HG02642 (cell line): Measurements from ENCODE around the gene NPC2.
A peak's percentile ranks its signal among the peaks of the same experiment; 100 is the strongest.

Experiments used
- ATAC-seq: cut with Tn5 transposase; IDR thresholded peaks from one replicate; pipeline ENCODE4 v1.9.1; 2021; ENCODE audit warnings: mild to moderate bottlenecking; ENCODE audit not compliant: unreplicated experiment, poor library complexity

NPC2 gene

DNA sequence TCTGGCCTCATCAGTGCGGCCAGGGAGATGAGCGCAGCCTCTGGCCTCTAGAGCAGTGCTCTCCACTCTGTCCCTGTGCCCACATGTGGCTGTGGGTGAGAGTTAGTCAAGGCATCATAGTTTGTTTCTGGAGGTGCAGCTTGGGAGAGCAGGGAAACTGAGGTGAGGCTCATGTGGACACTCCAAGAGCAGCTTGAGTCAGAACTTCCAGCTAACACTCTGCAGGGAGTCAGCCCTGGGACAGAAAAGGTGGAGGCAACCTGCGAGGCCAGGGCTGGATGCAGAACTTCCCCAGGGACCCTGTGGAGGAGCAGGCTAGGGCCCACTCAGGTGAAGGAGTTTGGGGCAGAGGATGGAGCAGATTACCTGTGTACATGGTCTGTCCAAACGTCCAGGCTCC, 11.3 kb upstream of the NPC2 start:
- ATAC-seq = no peak

DNA sequence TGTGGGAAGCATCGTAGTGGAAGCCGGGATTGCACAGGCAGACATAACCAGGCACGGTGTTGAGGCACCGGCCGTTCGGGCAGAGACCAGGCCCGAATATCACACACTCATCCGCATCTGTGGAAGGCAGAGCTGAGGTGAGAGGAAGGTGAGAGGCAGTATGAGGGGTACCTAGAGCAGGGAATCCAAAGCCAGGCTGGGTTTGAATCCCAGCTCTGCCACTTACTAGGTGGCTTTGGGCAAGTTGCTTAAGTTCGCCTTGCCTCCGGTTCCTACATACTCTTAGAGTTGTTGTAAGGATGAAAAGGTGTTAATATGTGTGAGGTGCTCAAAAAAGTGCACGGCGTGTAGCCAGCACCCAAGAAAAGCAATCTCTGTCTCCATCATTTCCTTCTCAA, 10.8 kb upstream of the NPC2 start:
- no peak for ATAC-seq

DNA sequence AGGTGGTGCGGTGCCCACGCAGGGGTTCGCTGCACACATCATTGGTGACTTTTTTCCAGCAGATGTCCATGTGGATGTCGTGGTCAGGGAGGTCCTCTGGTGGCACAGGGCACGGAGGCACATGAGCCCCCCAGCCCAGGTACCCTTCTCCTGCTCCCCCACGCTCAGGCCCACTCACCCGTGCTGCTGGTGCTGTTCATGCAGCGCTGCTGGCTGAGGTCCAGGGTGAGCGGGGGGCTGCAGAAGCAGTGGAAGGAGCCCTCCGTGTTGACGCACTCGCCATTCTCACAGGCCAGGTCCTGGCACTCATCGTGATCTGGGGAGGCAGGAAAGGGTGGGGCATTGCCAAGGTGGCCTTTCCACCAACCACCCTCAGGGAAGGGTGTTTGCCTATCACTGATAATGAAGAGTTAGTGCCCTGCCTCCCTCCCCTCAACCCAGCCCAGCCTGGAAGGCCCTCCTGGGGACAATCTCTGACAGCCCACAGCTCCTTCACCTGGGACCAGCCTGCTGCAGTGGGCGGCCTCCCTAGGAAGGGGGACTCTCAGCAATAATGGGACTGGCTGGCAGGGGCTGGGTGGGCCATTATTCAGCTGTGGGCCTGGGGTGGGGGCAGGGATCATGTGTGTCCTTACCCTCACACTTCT, 10.3 kb upstream of the NPC2 start:
- ATAC-seq = no peak

DNA sequence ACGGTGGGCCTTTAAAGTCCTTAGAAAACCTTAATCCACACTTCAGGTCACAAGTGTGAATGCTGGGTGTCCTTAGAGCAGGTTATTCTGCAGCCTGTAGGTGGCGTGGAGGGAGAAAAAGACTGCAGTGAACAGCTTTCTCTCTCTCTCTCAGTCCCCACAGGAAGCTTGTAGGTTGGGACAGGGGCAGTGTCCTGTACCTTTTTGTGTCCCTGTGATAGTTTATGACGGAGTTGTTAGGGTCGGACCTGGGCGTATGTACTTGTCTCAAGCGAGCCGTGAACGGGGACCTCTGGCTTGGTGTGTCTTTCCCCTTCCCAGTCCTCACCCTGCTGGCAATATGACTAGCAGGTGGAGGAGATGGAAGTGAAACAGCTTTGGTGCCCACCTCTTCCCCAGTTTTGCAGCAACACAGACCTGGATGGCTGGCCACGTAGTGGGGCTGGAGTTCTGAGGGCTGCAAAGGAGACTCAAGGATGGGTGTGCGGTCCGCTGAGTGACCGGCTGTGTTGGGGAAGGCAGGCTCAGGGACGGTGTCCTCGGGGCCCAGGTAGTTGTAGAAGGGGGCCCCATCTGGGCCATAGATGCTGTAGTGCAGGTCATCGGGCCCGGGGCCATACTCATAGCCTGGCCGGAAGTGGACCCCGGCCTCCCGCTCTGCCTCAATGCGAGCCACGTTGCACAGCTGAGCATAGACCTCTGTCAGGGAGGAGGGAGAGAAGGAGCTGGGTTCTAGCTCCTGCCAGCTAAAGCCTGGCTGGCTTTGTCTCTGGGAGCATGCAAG, 9.3 kb upstream of the NPC2 start:
- ATAC-seq = no peak

DNA sequence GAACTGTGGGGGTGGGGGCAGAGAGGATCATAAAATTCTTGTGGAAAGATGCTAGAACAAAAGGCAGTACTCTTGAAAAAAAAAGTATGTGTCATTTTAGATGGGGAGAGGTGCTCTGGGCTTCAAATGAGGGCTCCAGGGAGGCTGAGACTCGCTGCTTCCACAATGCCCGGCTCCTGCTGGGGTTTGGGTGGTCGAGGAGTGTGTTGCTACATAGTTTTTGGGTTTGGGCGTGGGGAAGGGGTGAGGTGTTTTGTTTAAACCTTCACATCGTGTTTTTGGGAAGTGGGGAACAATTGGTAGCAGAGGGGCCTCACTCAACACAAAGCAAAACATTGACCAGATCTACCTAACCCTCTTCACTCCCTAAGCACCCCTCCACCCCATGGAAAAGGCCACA, 8.6 kb upstream of the NPC2 start:
- ATAC-seq = no peak

DNA sequence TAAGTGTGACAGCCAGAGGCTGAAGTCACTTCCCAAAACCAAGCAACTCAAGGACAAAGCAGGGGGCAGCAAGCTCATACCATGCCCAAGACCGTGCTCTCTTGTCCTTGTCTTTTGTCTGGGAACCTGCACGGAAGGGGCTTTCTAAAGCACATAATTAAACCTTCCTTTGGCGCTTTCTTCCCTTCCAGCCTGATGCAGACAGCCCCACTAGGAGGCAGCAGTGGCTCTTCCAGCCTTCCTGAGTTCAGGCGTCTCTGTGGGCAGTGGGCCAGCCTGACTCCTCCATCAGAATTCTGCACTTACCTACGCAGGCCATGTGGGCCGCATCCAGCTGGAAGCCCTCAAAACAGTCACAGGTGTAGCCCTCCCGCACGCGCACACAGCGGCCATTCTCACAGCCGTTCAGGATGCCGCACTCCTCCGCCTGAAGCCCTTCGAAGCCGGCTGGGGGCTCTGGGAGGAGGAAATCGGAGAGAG, 8.1 kb upstream of the NPC2 start:
- no peak for ATAC-seq

DNA sequence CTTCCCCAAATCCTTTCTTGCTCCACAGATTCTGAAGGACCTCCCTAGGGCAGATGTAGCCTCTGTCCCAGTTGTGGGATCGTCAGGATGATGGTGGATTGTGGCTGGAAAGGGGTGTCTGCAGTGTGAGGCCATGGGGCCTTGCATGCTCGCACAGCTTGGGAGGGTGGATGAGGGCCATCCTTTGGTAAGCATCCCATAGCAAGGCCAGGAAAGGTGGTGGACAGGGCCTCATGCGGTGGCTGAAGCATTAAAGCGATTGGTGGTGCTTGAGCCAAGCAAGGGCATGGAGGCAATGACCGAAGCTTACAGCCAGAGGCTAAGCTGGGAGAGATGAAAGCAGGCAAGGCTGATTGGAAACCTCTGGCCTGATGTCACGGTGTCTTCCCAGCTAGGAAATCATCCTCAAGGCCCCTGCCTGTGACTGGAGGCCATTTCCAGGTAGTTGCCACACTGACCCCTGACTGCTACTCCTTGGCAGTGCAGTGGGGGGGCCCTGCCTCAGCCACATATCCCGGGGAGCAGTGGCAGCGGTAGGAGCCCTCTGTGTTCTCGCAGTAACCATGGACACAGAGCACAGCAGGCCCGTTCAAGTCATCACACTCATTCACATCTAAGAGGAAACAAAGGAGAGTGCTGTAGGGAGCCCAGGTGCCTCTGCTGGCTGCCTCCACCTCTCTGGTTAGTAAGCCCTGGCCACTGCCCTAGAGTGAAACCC, 7.5 kb upstream of the NPC2 start:
- ATAC-seq = no peak

DNA sequence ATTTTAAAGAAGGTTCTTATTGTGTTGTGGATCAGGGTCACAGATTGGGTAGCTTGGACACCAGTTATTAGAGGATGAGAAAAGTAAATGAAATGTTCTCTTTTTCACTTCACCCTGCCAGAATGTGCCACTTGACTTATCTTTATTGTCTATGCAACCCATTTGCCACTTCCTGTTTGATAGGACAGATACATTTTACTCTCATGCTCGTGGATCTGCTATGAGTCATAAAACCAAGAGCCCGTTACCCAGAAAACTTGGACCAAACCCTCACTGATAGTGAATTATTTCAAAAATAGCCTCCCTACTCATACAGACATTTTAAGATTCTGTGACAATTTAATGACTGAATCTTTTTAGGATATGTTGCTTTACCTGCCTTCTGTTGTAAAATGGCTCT, 2.3 kb upstream of the NPC2 start:
- ATAC-seq = no peak

DNA sequence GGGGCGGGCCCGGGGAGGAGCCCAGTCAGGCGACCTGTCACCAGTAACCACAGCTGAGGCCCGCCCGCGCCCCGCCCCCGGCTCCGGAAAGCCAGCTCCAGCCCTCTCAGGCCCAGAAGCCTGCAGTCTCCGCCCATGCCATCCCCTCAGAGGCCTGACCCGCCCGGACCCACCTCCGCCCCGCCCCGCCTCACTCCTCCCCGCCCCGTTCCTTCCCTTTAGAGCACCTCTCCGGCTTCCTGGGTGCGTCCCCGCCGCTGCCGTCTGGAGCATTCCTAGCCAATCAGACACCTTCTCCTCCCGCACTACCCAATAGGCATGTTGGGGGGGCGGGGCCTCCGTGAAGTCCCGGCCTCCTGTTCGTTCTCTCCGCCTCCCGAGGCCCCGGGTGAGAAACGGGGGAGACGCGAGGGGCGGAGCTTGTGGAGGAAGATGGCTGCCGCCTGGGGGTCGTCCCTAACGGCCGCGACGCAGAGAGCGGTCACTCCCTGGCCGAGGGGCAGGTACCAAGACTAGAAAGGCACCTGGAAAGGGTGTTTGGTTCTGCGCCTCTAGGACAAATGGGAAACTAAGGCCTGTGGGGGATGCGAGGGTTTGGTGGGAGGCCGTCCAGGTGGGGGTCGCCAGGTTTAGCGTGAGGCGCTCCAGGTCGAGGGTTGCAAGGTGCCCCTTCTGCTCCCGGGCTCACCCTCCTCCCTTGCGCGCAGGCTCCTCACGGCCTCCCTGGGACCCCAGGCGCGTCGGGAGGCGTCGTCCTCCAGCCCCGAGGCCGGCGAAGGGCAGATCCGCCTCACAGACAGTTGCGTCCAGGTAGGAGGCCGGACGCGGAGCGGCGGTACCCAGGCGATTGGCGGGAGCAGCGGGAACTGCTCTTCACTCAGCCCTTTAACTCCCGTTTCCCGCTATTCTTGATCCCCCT, 497 bp upstream of the NPC2 start, which contains the start of gene ISCA2:
Gene ISCA2 (plus strand): TSS at position 423 of the 919 bp plus-strand sequence. CDS start 10 bp downstream, at position 433.
- peak; percentile 88 for ATAC-seq

DNA sequence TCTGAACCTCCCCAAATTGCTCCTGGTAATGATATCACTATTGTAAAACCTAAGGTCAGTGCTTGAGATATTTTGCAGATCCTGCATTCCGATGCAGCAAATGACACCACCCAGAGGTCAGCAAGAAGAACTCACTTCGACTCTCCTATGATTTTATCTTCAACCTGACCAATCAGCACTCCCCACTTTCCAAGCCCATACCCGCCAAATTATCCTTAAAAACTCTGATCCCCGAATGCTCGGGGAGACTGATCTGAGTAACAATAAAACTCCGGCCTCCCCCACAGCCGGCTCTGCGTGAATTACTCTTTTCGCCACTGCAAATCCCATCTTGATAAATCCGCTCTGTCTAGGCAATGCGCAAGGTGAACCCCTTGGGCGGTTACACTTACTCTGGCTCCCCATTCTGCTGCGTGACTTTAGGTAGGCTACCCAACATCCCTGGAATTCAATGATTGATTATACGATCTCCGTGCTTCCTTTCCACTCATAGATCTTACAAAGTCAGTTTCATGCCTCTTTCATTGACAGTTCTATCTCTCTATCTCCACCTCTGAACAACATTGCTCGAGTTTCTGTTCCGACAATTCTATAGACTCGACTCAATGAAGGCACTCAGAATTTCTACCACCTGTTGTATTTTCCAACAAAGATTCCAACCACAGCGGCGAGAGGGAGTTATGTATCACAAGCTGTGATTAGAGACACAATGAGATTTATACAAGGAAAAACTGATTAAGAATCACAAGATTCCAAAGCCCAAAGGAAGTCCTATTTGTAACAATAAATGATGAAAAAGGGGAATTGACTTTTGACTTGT, 939 bp downstream of the NPC2 start:
- no peak for ATAC-seq

DNA sequence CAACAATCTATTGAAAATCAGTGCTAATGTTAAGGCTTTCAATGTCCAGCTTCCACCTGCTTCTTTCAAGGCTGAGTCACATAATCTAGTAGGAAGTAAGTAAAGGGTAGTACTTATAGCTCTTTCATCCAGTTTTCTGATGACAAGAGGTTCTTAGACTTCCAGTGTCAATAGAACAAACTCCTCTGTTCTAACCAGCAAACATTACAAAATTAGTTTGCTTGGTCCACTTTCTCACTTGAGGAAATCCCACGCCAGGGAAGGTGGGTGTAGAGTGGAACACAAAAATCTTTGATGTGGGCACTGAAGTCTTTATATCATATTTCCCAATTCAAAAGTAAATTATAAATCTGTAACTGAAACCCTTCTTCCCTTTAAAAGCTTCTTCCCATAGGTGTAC, 2.6 kb downstream of the NPC2 start:
- no peak for ATAC-seq

DNA sequence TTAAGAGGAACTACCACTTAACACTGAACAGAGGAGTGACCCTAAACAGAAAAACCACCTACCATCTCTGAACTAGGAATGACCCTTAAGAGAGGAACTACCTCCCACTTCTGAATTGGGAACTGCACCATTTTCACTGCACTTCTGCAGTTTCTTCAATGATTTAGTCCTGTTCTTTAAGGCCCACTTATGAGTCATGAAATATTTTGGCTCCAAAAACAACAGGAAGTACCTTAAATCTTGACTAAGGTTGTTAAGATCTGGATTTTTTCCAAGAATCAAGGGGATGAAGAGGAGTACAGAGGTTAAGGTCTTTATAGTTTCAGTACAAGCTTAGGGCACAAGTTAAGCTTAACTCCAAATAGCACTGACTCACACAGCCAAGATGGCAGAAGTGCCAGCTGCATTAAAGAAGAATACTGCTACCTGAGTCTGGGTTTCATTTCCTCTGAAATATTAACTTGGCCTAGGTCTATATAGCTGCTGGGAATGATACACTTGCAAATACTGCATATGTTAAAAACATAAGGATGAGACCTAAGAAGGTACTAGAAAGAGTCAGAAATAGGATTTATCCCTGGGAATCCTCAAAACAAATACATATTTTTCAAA, 4.2 kb downstream of the NPC2 start:
- no peak for ATAC-seq

DNA sequence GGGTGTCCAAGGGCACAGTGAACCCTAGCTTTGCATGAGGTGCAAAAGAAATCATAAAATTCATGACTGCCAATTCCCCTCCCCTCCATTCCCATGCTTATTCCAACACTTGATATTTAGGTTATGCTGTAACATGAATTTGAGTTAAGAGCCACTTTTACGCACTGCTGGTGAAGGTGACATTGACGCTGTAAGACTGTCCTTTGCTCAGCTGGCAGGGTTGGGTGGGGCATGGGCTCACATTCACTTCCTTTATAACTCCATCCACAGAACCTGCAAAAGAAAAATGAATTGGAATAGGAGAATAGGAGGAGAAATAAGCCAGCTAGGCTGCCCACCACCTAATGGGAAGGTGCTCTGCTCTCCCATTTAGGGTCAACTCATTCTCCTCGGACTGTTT, 6.9 kb downstream of the NPC2 start:
- no peak for ATAC-seq

DNA sequence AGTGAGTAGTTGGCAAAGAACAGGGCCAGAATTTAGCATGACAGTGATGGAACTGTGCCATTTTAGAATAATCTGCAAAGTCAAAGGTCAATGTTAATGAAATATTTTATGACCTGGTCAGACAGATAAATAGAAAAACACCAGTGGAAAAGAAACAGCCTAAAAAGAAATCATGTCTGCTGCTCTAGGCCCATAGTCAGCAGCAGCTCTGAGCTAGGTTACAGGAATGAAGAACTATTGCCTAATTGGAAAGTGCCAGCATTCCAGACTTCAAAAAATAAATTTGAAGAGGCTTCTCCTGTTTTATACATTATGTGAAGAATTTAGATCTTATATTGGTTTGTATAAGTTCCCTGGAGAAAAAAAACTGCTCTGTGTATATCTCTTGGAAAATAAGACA, 9.8 kb downstream of the NPC2 start:
- ATAC-seq = no peak

DNA sequence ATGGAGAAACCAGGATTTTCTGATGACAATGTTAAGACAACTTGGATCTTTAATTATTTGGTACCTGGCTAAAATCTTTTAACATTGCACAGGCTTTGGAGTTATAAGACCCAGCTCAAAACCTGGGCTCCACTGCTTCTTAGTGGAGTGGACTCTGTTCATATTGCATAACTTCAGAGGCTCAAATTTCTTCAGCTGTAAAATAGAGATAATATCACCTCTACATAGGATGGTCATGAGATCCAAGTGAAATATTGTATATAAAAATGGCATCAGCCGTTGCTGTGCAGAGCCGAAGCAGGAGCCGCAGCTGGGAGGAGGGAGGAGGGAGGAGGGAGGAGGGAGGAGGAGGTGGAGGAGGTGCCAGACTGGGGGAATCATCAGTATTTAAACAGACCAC, 10.5 kb downstream of the NPC2 start:
- no peak for ATAC-seq

DNA sequence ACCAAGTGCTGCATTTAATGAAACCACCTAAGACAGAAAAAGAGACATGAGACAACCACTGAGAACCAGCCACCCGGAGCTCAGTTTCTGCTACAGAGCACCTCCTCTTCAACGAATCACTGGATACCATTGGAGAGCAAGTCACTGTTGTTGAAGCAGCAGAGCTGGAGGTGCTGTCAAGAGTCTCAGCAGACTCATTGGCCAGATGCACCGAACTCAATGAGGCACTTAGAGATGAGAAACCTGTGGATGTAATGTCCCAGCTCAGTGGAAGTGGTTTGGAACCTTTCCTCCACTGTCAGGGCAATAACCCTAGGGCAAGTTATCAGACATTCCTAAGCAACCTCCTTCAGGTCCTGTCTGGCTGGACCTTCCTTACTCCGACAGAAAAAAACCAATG, 13.1 kb downstream of the NPC2 start:
- no peak for ATAC-seq

DNA sequence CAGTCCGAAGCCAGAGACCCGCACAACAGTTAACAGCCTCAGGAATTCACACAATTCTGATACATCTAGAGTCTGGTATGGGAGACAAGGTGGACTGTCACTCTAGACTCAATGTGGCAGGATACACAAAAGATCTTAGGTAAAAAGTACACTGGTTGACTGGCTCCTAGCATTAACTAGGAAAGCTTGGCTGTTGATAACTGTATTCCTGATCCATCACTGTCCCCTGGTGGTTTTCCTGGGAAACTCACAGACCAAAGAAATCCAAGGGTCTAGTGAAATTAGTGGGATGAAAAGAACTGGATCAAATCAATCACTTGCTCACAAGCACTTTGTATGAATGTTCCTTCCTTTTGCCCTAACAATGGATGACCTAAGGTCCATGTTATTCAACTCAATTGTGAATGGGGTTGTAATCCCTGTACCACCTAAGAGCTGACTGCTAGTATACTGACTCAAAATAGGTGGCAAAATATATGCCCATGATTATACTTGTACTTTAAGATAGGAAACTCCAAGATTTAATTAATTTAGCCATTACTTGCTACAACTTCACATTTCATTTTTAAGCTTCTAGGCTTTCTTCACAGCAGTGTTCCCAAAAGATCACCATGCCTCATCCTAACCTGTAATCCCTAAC, 14.0 kb downstream of the NPC2 start:
- no peak for ATAC-seq

DNA sequence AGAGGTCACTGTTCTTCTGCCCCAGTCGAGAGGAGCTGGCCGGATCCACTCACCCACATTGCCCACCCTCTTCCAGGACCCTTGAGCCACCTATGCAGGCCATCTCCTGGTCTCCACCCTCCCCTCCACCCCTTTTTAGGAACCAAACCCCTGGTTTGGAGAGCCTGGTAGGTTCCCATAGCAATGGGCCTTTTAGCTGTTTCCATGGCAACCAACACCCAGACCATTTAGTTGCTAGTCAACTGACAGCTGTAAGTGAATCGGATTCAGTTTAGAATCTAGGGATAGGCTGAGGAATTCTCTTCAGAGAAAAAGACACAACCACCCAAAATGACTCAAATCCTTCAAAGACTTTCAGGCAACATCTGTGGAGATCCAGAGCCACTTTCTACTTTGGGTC, 16.5 kb downstream of the NPC2 start:
- no peak for ATAC-seq

DNA sequence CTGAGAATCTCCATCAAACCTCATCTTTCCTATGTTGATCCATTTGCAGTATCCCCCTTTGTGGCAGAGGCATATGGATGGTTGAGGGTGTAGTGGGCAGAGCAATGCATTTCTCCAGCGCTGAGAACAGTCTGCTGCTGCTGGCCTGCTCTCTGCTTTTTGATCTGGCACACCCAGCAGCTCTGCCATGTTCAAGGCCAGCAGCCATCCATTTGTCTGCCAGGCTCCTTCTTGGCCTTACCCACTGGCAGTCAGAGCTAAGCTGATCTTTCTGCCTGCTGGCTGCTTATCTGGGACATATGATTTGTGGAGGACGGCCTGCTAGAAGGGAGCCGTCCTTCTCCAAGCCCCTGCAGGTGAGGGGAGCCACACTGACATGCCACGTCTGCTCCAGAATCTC, 17.0 kb downstream of the NPC2 start:
- no peak for ATAC-seq
